GM18526 (cell line): ENCODE results near the gene DLGAP1.

ENCODE experiments used
- POLR2A ChIP-seq: IDR thresholded peaks from 3 replicates; pipeline ENCODE4 v1.6.1; 2011; ENCODE audit not compliant: insufficient read length; ENCODE audit errors: extremely low read depth

DLGAP1 gene

DNA sequence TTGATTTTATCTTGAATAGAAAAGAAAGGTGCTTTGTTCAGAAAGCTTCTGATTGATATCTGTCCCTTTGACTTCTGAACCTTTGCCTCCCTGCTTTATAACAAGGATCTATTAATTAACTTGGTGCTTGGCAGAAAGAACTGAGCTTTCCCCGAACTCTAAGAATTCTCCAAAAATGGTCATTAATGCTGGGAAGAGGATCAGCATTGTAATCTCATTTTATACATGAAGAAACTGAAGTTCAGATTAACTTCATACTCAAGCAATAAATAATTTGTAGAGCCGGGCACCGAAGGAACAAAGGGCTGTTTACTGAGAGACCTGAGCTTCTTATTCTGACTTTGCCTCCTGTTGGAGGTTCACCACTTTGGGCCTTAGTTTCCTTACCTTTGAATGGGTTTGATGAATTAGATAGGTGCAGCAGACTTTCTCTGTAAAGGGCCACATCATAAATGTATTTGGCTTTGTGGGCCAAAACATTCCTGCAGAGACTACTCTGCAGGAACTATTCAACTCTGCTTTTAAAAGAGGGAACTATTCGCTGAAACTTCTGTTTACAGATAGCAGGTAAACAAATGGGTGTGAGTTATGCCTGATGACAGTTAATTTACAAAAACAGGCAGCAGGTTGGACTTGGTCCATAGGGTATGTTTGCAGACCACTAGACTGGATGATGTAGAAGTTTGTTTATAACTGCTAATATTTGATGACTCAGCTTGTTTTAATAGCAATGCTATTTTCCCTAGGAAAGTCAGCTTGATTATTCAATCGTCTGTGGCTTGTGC lies 732.3 kb downstream of the DLGAP1 start:
- no peak for TF ChIP-seq POLR2A

DNA sequence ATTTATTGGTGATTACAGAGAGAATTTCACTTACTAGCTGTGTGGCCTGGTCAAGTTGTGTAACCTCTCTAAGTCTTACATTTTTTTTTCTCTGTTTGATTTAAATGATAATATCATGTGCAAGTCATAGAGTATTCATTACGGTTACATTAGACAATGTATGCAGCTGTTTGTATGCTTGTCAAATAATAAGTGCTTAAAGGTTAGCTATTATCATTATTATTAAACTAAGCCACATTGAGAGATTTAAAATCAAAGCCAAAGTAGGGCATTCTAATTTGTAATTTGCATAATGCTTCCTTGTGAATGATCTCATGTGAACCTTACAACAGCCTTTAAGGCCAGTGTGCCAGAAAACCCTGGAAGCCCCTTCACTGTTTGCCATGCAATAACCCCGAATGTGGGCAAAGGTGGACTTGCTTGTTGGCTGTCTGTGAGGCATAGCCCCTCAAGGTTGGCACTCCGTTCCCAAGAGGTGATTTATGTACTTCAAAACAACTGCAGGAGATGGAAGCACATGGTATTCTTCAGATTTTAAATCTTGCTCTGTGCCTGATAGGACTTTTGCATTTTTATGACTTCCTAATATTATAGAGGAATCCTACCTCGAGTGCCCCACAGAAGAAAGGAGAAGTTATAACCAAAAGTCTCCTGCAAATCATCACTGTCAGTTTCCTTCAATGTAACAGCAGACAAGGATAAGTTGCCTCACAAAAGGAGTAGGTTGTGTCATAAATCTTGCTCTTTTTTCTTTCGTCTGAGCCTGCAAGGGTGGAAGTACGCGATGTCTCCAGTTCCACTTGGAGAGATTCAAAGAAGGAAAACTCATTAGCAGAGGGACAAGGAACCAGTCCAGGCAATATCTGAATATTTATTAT lies 733.1 kb downstream of the DLGAP1 start:
- no peak for TF ChIP-seq POLR2A

DNA sequence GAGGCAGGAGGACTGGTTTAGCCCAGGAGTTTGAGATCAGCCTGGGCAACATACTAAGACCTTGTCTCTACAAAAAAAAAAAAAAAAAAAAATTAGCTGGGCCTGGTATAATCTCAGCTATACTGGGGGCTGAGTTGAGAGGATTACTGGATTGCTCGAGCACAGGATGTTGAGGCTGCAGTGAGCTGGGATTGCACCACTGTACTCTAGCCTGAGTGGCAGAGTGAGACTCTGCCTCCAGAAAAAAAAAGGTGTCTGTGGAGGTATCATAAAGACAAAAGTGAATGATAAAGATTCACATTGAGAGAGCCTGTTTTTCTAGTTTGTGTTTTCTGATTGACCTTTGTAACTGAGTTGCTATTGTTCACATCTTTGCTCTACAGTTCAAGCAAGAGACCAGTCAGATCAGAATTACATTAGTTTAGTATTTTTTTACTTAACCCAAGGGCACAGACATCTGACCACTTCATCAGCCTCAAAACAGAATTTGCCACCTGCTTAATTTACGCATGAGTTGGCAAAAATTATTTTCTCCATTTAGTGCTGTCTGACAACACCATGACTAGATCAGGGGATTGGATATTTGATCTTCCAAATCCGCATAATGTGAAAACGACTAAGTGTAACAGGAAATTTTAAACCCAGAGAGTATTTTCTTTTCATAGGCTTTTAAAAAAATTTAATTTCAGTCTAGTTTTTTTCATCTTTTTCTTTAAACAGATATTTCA lies 734.1 kb downstream of the DLGAP1 start:
- TF ChIP-seq POLR2A: no peak

DNA sequence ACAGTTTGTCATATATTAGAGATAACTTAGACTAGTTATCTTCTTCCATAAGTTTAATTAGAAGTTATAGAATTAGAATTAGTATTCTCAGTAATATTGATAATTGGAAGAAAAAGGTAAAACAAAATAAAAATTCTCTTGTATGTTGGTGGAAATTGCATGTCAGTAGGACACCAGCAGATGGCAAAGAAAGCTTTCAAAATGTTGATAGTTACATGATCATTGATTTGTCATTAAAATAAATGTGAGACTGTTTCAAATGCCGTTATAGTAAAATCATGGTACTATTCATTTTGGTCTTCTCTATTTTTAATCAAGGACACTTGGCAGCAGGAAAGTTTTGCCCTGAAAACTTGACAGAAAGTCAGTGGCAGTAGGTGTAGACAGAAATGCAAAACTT lies 734.9 kb downstream of the DLGAP1 start:
- no peak for TF ChIP-seq POLR2A

DNA sequence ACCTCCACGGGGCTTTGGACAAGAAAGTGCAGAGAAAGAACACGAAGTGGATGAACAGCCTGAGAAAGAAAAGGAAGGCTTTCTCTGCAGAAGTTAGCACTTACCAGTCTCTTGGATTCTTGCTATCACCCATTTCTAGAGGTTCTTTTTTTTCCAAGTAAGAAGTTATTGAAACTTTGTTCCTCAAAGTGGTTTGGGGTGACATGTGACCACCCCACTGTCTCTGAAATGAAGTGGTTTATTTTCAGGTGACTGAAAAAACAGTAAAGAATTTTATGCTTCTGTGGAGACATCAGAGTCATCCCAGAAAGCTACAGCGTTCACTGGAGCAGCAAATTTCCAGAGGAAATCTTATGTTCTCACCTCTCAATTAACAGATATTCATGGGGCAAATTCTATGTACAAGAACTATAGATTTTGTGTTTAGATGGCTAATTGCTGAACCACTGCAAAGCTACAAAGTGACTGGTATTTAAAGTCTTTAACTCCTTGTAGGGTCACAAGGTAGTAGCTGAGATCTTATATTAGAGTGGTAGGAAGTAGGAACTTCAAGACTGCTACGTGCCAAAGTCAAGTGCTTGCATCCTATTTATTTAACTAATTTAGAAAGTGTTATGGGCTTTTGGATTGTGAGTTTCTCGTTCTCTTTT lies 737.6 kb downstream of the DLGAP1 start:
- TF ChIP-seq POLR2A: no peak

DNA sequence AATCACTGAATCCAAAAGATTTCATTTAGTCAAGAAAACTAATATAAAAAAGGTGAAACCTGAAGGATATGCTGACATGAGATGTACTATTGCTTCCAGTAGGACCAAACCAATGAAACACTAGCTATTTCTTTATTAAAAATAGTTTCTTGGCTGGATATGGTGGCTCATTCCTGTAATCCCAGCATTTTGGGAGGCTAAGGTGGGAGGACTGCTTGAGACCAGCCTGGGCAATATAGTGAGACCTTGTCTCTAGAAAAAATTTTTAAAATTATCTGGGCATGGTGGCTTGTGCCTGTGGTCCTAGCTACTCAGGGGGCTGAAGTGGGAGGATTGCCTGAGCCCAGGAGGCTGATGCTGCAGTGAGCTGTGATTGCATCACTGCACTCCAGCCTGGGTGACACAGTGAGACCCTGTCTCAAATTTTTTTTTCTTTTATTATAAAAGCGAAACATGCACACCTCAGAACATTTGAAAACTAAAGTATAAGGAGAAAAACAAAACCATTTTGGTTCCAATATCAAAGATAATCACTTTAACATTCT lies 738.9 kb downstream of the DLGAP1 start:
- no peak for TF ChIP-seq POLR2A

DNA sequence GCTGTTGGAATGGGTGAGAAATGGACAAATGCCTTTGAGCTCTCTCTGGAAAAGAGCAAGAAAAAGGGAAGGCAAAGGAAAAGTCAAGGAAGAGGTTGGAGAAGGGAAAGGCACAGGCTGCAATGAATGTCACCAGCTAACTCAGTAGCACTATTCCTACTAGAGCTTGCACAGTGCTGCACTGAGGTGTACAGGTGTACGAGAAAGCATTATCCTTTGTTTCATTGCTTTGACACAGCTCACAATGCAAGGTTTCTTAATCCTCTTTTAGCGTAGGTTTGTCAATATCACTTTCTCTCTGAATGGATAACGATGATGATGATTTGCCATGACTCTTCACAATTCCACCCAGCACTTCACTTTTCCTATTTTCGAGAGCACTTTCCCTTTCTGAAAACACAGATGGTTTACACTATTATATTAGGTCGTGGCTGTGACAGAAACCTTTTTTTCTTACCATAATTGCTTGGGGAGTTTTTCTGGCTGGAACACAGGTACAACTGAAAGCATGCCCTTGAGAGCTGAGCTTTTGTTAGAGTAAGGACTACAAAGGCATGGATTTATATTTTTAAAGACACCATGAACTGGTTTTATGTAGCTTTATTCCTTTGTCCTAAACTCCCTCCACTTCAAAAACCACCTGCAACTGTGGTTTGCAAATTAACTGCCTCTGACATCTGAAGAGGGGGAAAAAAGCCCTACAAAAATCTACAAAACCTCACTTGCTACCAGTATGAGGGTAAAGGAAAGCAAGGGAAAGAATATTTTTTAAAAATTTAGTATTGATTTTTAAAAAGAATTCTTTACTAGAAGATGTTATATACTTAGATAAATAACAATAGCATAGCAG lies 739.7 kb downstream of the DLGAP1 start:
- TF ChIP-seq POLR2A: no peak

DNA sequence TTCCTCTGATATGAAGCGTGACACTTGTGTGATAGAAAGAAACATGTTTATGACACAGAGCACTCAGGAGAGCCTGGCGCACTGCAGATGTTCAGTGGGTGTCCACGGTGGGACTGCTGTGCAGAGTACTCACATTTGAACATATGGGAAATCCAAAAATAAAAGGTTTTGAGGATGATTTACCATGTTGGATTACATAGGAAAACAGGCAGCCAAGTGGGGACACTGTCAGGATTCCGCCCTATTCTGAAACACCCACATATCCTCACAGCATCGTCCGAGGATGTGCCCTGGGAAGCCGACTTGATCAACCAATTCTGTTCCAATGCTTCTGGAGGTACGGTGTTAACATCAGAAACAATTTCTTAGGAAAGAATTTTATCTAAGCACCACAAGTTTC lies 741.4 kb downstream of the DLGAP1 start:
- no peak for TF ChIP-seq POLR2A

DNA sequence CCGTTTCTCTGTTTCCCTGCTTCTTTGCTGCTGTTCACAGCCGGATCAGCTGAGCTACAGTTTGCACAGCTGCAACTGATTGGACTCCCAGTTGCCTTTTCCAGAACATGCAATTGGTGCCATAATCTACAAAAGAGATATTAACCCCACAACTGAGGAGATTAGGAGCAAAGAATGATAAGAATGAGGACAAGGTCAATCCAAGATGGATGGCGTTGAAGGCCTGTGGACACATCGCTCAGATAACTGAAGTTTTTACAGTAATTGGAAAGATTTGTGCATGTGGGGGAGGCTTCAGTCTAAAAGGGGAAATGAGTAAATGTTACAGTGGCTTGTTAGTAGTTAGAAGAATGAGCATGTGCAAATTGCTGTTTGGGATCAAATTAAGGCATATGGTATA lies 741.9 kb downstream of the DLGAP1 start:
- TF ChIP-seq POLR2A: no peak

DNA sequence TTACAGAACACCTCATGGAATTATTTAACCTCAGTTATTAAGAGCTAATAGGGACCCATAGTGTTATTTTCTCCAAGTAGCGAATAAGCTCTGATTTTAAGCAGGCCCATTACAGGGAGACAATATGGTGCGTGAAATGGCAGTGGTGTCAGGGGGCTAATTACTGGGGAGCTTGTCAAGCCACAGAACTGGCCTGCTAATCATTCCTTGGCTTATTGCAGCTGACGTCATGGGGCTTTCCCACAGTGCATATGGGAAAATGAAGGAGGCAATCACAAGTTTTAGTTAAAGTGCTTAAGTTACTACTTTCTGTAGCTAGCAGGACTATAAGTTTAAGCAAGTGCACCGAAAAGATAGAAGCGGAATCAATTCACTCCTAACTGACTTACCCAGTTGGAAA lies 742.6 kb downstream of the DLGAP1 start:
- TF ChIP-seq POLR2A: no peak

DNA sequence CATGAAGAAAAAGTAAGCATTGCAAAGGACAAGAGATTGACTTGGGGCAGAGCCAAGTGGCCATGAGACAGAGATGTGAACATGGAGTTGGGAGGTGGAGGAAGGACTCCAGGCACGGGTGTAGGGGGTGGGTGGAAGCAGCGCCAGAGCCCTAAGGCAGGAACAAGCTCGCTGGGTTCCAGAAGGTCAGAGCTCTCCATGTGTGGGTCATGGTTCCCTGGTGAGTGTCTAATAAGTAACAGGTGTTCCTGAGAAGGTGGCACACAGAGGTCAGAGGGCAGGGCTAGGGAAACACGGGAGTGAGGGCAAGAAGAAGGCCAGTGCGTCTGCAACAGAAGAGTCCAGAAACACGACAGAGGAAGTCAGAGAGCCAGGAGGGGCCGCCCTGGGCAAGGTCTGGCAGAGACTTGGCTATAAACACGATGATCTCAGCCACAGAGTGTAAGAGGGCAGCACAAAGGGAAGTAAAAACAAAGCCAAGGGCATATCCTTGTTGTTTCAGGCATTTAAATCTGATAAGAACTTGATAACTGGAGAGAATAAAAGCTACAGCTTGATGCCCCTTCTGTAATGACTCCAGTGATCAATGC lies 744.3 kb downstream of the DLGAP1 start:
- TF ChIP-seq POLR2A: no peak

DNA sequence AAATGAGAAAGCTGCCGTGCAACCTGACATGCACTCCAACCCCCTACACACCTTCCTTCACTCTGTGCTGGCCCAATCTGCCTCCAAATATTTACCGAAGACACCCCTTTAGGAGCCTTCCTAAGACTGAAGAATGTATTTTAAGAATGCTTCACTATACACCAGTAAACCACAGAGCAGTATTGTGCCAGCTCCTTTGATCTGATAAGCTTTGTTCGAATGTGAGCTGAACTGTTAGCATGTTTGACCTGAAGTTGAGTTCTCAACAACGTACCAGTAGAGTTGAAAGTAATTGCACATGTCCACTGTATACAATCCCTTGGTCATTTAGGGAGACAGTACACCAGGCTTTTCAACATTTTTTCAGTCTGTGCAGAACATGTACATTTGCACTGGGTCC lies 745.9 kb downstream of the DLGAP1 start:
- TF ChIP-seq POLR2A: no peak

DNA sequence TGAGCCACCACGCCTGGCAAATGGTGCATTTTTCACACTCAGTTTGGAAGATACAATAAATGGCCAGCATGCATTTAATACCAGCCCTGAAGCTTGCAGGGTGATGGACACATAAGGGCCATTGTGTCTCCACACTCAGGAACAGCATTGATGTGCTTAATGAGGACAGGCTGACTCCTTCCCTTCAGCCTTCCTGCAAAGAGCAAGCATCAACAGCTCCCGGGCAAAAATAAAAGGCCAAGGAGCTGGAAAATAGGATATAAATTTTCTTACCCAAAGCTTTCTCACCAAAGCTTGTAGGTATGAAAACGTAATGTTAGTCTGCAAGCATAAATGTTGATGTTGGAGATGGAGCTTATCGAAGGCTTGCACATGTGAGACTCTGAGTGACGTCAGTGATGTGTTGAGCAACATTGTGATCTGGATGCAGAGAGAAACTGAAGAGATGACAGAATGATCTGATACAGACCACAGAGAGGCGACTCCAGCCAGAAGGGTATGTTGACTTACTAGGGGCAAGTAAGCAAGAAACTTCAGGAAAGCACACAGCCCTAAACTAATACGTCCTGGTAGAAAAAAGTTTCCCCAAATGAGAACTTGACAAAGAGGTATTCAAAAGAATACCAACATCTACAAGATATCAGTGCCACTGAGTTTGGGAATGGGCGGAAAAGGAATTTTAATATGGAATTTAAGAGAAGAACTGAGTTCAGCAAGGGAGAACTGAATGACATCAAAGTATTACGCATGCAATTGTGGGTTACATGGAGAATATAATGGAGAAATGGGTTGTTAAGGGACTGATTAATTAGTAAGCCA lies 748.6 kb downstream of the DLGAP1 start:
- no peak for TF ChIP-seq POLR2A
